ENCODE measurements around the gene IL4R. TPM values are rescaled to one million over a fixed set of nuclear protein-coding genes. Genes with fewer than 3 reads are reported as not detected.

IL4R gene
- total RNA-seq, 2 donors from 2014 or later: 30.7 to 89.2 TPM

DNA sequence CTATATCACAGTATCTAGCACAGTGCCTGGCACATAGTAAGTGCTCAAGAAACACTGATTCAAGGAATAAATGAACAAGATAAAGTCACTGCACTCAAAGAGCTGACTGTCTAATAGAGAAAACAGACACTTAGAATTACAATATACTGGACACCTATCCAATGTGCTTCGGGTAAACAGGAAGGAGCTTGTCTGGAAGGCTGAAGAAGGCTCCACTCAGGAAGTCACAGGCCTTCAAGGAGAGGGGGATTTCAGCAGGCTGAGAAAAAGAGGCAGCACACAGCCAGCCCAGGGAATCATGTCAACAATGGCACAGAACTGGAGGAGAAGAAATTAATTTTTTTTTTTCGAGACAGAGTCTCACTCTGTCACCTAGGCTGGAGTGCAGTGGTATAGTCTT is 9.7 kb upstream of the IL4R start:
- Histone ChIP-seq H3K4me1 (replicated peaks) (no peaks in the 10 kb centered on the region), H3K36me3 (no peaks in the 10 kb centered on the region), H3K4me3 (no peak overlapping the region), H3K9me3 (no peaks in the 10 kb centered on the region), H3K27me3 (replicated peaks; ENCODE audit: insufficient read depth) (no peaks in the 10 kb centered on the region), H3K27ac (no peak overlapping the region)
- TF ChIP-seq POLR2A (IDR thresholded peaks at IDR 0.05) (no peak), POLR2AphosphoS5 (IDR thresholded peaks at IDR 0.05) (no peak)
- TF ChIP-seq, protein P1, sequence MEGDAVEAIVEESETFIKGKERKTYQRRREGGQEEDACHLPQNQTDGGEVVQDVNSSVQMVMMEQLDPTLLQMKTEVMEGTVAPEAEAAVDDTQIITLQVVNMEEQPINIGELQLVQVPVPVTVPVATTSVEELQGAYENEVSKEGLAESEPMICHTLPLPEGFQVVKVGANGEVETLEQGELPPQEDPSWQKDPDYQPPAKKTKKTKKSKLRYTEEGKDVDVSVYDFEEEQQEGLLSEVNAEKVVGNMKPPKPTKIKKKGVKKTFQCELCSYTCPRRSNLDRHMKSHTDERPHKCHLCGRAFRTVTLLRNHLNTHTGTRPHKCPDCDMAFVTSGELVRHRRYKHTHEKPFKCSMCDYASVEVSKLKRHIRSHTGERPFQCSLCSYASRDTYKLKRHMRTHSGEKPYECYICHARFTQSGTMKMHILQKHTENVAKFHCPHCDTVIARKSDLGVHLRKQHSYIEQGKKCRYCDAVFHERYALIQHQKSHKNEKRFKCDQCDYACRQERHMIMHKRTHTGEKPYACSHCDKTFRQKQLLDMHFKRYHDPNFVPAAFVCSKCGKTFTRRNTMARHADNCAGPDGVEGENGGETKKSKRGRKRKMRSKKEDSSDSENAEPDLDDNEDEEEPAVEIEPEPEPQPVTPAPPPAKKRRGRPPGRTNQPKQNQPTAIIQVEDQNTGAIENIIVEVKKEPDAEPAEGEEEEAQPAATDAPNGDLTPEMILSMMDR (IDR thresholded peaks at IDR 0.05): no peak
- intact Hi-C loops (cut with DNase I): no loop called here
- no peak for DNase-seq (ENCODE audit: low spot score)
- WGBS: 80% methylated on average over 2 of the region's 2 CpGs

DNA sequence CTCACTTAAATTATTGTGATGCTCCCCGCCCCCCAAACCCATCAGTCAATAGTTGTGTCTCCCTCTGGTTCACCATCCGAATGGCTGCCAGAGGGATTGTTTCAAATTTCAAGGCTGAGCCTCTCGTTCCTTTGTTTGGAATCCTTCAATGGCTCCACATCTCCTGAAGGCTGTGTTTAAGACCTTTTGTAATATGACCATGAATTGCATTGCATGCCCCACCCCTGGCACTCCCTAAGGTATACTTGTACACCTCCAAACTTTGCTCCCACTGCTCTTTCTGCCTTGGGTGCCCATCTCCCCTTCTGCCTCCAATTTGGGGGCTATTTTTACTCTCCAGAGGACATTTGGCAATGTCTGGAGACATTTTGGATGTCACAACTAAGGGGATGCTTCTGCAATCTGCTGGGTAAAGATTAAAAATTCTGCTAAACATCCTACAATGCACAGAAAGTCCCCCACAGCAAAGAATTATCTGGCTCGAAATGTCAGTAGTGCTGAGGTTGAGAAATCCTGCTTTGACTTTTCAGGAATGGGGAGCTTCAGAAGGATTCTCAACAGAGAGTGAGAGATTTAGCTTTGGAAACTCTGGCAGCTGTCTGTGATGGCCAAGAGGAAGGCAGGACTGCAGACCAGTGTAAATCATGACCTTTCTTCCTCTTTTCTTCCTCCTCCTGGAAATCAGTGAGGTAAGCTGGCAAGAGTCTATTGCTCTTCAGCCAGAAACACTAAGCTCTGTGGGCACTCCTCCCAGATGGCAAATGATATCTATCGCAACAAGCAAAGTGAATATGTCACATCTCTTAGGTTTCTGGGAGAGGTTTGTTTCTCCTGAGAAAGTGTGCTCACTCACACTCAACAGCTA is 8.7 kb upstream of the IL4R start:
- 57% methylated on average over 5 of the region's 5 CpGs for WGBS
- intact Hi-C loops (cut with DNase I): no loop called here
- Histone ChIP-seq H3K27me3 (replicated peaks; ENCODE audit: insufficient read depth) (no peaks in the 10 kb centered on the region), H3K27ac (no peak overlapping the region), H3K4me1 (replicated peaks) (no peaks in the 10 kb centered on the region), H3K36me3 (no peaks in the 10 kb centered on the region), H3K9me3 (no peaks in the 10 kb centered on the region), H3K4me3 (no peak overlapping the region)
- no peak for DNase-seq (ENCODE audit: low spot score)
- TF ChIP-seq POLR2AphosphoS5 (IDR thresholded peaks at IDR 0.05) (no peak), POLR2A (IDR thresholded peaks at IDR 0.05) (no peak)
- TF ChIP-seq, protein P1 (IDR thresholded peaks at IDR 0.05): no peak

DNA sequence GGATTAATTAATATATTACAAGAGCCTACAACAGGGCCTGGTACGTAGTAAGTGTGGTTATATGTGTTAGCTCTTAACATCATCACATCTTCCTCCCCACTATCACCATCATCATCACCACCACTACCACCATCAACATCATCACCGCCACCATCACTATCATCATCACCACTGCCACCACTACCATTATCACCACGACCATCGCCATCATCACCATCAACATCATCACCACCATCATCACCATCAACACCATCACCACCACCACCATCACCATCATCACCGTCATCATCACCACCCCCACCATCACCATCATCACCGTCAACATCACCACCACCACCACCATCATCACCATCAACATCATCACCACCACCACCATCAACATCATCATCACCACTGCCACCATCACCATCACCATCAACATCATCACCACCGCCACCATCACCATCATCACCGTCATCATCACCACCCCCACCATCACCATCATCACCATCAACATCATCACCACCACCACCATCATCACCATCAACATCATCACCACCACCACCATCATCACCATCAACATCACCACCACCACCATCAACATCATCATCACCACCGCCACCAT is 7.8 kb upstream of the IL4R start:
- no peak for TF ChIP-seq POLR2A (IDR thresholded peaks at IDR 0.05)
- TF ChIP-seq, protein P1 (IDR thresholded peaks at IDR 0.05): no peak
- TF ChIP-seq POLR2AphosphoS5 (IDR thresholded peaks at IDR 0.05): no peak
- DNase-seq (ENCODE audit: low spot score): no peak
- H3K4me1 ChIP-seq (replicated peaks): no peaks in the 10 kb centered on the region
- H3K4me3 ChIP-seq: no peak overlapping the region
- intact Hi-C loops (cut with DNase I): no loop called here
- H3K27me3 ChIP-seq (replicated peaks; ENCODE audit: insufficient read depth): no peaks in the 10 kb centered on the region
- no peak overlapping the region for H3K27ac ChIP-seq
- WGBS: 94% methylated on average over 9 of the region's 9 CpGs
- no peaks in the 10 kb centered on the region for H3K36me3 ChIP-seq
- H3K9me3 ChIP-seq: no peaks in the 10 kb centered on the region

DNA sequence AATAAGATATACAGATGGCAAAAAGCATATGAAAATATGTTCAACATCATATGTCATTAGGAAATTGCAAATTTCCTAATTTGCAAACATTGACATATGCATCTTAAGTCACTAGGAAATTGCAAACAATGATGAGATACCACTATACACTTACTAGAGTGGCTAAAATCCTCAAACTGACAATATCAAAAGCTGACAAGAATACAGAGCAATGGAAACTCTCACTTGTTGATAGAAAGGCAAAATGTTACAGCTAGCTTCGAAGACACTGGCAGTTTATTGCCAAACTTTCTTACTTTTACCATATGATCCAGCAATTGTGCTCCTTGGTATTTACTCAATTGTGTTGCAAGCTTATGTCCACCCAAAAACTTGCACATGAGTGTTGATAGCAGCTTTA is 5.0 kb upstream of the IL4R start:
- intact Hi-C loops (cut with DNase I): no loop called here
- TF ChIP-seq, protein P1 (IDR thresholded peaks at IDR 0.05): no peak
- TF ChIP-seq POLR2AphosphoS5 (IDR thresholded peaks at IDR 0.05) (no peak), POLR2A (IDR thresholded peaks at IDR 0.05) (no peak)
- no peak for DNase-seq (ENCODE audit: low spot score)
- Histone ChIP-seq H3K27ac (no peak overlapping the region), H3K4me1 (replicated peaks) (no peaks in the 10 kb centered on the region), H3K4me3 (no peak overlapping the region), H3K9me3 (no peaks in the 10 kb centered on the region), H3K36me3 (no peaks in the 10 kb centered on the region), H3K27me3 (replicated peaks; ENCODE audit: insufficient read depth) (no peaks in the 10 kb centered on the region)
- 86% methylated on average over 1 of the region's 1 CpG for WGBS
